HG03520 (cell line): ENCODE measurements around the gene SNAPC2.
"Not testable (repeated sequence)": the region's sequence is repeated elsewhere in the genome, so short reads cannot be mapped to it uniquely, and the experiment has no call there.

Source experiments
- ATAC-seq: cut with Tn5 transposase; IDR thresholded peaks from one replicate; pipeline ENCODE4 v1.9.1; 2021; ENCODE audit warnings: mild to moderate bottlenecking, moderate library complexity; ENCODE audit not compliant: unreplicated experiment

Gene SNAPC2

DNA sequence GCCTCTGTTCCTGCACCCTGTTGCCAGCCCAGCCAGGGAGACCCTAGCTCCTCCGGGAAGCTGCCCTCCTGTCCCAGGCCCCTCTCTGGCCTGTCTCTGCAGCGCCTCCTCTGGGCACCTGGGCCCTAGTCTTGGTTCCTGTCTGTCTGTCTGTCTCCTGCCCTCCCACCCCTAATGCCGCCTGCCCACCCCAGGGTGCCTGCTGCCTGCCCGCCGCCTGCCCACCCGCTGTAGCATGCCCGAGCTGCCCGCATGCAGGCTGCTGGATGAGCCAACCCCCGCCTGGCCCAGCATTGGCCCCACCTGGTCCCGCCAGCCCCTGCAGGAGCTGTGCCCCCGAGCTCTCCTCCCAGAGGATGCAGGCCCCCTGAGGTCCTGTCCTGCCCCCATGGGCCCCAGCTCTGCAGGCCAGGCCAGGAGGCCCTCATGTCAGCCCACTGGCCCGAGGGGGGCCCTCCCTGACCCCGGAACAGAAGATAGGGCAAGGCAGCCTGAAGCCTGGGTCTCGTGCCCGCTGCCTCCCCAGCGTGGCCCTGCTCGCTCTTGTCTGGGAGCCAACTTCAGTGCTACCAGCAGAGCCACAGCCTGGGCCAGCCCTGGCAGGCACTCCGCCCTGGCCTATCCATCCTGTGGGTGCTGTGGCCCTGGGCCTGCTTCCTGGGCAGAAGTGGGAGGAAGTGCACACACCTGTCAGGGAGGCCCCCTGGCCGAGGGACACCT lies 11.2 kb upstream of the SNAPC2 start:
- no peak for ATAC-seq

- no peak for ATAC-seq
These were observed 10.6 kb upstream of the SNAPC2 start for GRCh38 chr19:7909471-7910067.

DNA sequence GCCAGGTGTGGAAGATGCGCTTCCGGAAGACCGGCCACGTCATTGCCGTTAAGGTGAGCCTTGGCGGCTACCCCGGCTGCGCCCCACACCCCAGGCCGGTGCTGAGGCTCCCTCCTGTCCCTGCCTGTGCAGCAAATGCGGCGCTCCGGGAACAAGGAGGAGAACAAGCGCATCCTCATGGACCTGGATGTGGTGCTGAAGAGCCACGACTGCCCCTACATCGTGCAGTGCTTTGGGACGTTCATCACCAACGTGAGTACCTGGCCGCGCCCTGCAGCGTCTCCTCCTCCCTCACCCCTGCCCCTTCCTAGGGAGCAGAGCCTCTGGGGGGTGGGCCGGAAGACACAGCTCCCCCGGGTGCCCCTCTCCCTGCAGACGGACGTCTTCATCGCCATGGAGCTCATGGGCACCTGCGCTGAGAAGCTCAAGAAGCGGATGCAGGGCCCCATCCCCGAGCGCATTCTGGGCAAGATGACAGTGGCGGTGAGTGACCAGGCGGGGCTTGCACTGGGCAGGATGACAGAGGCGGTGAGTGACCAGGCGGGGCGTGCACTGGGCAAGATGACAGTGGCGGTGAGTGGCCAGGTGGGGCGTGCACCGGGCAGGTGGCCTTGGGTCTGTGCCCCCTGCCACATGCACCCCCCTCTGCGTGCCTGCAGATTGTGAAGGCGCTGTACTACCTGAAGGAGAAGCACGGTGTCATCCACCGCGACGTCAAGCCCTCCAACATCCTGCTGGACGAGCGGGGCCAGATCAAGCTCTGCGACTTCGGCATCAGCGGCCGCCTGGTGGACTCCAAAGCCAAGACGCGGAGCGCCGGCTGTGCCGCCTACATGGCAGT lies 9.6 kb upstream of the SNAPC2 start:
- no peak for ATAC-seq

GRCh38 chr19:7911508-7912143 lies 8.5 kb upstream of the SNAPC2 start:
- no peak for ATAC-seq

DNA sequence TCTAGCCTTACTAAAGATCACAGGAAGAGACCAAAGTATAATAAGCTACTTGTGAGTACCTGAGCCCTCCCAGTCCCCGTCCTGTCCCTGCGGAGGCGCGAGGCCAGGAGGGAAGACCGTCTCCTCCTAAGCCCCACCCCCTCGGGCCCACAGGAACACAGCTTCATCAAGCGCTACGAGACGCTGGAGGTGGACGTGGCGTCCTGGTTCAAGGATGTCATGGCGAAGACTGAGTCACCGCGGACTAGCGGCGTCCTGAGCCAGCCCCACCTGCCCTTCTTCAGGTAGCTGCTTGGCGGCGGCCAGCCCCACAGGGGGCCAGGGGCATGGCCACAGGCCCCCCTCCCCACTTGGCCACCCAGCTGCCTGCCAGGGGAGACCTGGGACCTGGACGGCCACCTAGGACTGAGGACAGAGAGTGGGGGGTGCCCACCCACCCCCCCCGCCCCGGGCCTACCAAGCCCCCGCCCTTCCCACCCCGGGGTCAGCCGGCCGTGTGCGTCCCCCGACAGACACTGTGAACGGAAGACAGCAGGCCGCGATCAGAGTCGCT lies 7.9 kb upstream of the SNAPC2 start:
- ATAC-seq: no peak

- ATAC-seq: no peak
These were observed 7.2 kb upstream of the SNAPC2 start for GRCh38 chr19:7912697-7913564.

- ATAC-seq: no peak
These were observed 6.5 kb upstream of the SNAPC2 start for GRCh38 chr19:7913652-7914051.

DNA sequence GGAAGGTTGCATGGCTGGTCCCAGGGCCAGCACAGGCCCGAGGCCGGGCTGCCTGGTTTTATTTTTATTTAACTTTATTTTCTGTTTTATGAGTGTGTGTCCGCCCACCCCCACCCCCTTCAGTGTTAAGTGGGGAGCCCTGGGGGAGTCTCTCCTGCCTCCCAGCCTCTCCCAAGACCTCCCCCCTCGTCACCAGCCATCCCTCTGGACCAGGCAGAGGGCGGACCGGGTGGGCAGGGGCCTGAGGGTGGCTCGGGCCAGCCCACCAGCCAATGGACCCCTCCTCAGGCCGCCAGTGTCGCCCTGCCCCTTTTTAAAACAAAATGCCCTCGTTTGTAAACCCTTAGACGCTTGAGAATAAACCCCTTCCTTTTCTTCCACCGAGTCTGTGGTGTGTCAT lies 6.0 kb upstream of the SNAPC2 start:
- no peak for ATAC-seq

DNA sequence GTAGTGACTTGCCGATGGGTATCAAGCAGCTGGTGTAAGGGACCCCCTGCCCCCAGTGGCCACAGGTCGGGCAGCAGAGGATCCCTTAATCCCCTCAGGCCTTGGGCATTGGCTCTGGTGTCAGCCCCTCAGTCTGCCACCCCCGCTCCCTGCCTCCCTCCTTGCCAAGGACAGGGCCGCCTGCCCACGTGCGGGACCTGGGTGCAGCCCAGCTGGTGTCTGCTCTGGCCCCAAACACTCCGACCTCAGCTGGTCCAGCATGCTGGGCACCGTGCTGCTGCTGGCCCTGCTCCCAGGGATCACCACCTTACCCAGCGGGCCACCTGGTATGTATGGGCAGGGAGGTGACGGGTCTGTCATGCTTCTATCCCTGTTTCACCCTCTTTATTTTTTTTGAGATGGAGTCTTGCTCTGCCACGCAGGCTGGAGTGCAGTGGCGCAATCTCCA lies 5.5 kb upstream of the SNAPC2 start, which contains the start of gene TGFBR3L:
TSS of gene TGFBR3L (plus strand) at position 233 of the 448 bp plus-strand sequence.
- no peak for ATAC-seq

GRCh38 chr19:7915250-7916102 lies 4.7 kb upstream of the SNAPC2 start:
- ATAC-seq: no peak

DNA sequence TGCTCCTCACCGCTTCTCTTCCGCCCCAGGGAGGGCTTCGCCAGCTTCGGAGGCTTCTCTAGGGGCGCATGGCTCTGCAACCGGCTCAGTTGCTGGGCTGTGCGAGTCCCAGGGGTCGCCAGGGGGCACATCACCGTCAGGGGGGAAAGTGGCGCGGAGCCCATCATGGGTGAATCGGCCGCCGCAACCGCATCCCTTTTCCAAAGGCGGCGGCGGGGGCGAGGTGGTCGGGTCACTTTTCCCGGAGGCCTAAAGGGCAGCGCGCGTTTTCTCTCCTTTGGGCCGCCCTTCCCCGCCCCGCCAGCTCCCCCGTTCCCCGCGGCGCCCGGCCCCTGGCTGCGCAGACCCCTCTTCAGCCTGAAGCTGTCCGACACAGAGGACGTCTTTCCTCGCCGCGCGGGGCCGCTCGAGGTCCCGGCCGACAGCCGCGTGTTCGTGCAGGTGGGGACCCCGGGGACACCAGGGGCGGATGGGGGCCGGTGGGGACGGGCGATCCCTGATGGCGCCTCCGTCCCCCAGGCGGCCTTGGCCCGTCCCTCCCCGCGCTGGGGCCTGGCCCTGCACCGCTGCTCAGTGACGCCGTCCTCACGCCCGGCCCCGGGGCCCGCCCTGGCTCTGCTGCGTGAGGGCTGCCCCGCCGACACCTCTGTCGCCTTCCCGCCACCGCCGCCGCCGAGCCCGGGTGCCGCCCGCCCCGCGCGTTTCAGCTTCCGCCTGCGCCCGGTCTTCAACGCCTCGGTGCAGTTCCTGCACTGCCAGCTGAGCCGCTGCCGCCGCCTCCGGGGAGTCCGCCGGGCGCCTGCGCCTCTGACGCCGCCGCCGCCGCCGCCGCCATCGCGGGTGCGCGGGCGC lies 3.8 kb upstream of the SNAPC2 start:
- ATAC-seq: no peak

DNA sequence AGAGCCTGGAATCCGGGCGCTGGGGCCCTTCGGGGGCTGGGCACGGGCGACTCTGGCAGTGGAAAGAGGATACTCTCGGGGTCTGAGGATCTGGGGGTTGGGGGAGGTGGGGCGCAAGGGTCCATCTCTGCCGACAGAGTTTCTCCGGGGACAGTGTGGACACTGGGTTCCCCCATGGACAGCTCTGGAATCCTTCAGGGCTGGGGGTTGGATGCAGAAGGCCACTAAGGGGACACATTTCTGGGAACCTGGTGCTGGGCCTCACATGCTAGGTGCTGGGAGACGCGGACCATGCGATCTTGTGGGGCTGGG lies 3.2 kb upstream of the SNAPC2 start:
- no peak for ATAC-seq

DNA sequence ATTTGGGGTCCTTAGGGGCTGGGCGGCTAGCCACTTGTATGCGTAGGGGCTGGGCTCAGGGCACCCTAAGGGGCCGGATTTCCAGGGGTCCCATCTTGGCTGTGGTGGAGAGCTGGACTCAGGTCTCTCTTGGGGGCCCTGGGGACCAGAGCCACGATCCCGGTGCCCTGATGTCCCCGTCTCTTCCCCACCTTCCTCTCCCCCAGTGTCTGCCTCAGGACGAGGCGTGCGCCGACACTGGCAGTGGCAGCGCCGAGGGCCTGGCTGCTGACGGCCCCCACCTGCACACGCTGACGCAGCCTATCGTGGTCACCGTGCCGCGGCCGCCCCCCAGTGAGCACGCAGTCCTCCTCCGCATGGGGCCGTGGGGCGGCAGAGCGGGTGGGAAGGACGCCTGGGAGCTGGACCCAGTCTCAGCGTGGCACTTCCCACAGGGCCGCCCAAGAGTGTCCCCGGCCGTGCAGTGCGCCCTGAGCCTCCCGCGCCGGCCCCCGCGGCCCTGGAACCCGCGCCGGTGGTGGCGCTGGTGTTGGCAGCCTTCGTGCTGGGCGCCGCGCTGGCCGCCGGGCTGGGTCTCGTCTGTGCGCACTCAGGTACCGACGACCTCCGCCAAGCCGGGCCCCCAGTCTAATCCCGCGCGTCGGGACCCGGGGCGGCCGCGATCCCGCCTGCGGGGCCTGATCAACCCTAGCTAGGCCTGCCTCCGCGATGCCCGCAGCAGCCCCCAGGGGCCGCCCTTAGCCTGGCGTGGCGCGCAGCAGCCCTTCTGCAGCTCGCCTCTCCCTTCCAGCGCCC lies 2.7 kb upstream of the SNAPC2 start:
- no peak for ATAC-seq

GRCh38 chr19:7918062-7918614 lies 2.0 kb upstream of the SNAPC2 start:
- ATAC-seq: not testable (repeated sequence)

DNA sequence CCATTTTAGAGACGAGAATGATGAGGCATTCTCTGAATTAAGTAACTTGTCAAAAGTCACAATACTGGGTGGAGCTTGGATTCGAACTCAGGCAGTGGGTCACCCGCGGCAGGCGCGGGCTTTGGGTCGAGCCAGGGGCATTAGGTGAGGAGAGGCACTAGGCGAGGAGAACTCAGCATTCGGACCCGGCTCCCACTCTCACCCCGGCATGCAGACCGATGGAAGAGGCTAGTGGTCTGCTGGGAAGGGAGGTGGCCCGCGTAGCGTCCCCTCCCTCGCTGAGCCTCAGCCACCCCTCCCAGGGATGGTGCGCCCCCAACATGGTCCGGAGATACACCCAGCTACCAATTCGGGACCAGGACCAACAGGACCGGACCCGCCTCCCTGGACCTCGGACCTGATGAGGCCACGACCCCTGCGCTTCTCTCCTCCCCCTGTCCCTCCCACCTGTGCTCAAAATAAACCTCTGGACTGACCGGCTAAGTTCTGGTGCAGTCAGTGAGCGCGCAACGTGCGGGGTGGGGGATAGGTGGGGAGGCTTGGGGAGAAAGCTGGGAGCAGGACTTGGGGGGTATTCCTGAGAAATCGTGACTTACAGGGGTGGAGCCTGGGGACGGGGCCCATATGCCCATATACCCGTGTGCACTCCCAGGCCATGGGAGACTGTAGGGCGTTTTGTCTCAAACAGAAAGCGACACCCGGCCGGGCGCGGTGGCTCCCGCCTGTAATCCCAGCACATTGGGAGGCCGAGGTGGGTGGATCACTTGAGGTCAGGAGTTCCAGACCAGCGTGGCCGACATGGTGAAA lies 1.3 kb upstream of the SNAPC2 start:
- ATAC-seq: no peak

DNA sequence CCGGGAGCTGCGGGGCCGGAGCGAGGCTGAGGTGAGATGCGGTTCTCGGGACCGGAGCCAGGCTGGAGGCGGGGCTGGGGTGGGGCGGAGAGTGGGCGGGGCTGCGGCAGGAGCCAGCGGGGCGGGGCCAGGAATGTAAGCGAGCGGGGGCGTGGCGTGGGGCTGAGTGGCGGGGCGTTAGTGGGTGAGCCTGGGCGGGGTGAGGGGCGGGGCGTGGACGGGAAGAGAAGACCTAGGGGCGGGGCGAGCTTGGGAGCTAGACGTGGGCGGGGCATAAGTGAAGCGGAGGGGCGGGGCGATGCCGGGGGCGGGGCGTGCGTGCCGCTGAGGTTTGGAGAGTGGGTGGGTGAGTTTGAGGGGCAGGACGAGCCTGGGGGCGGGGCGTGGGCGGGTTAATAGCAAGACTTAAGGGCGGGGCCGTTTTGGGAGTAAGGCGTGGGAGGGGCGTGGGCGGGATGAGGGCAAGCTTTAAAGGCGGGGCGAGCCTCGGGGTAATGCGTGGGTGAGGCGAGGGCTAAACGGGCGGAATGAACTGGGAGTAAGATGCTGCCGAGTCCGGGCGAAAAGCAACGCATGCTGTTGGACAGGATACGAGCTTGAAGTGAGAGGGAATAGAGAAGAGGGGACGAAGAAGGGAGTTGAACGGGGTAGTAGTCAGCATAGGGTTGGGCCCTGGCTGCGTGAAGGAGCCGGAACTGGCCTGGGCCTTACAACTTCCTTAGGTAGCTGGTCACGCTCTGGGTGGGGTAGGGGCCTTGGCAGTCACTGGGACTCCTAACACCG lies 572 bp downstream of the SNAPC2 start:
- peak; percentile 36 for ATAC-seq
